PC-3 (cell line): ENCODE measurements around the gene ZC3H12A. TPM values are rescaled to one million over a fixed set of nuclear protein-coding genes. Genes with fewer than 3 reads are reported as not detected.
"Not testable (repeated sequence)": the region's sequence is repeated elsewhere in the genome, so short reads cannot be mapped to it uniquely, and the experiment has no call there.

Experiments
- ATAC-seq: fragments of 200-7000 bp; cut with Tn5 transposase; 2 replicates; pipeline ENCODE4 v1.9.1; 2020; ENCODE audit warnings: mild to moderate bottlenecking, moderate library complexity
- BruUV-seq: library from RNA; stranded (reverse); fragments of 400-500 nt; replicated peaks from 2 replicates; lab custom pipeline; 2021; lab: Mats Ljungman, UMichigan
- CTCF ChIA-PET: fragments of 300-600 bp; sonication (Branson Sonifier 250); formaldehyde crosslinking; loops from one replicate; lab custom pipeline; 2022; ENCODE audit warnings: antibody characterized with exemption; lab: Charles Lee
- POLR2A ChIA-PET: fragments of 300-600 bp; sonication (Branson Sonifier 250); formaldehyde crosslinking; loops from one replicate; lab custom pipeline; 2022; ENCODE audit warnings: antibody characterized with exemption; ENCODE audit not compliant: unreplicated experiment; lab: Charles Lee
- DNase-seq: peaks from one replicate; pipeline ENCODE4 v3.0.0-alpha.2; 2015
- H2AFZ ChIP-seq: fragments of 300-600 bp; sonication (generic); 2 replicates; pipeline ENCODE4 v1.6.0; 2016; ENCODE audit warnings: antibody characterized with exemption, low read length
- H3F3A ChIP-seq: fragments of 300-600 bp; sonication (generic); one replicate; pipeline ENCODE4 v1.6.0; 2017; ENCODE audit warnings: antibody characterized with exemption, low read length, control low read depth, mild to moderate bottlenecking; ENCODE audit not compliant: unreplicated experiment
- H3K27ac ChIP-seq: fragments of 300-600 bp; sonication (generic); 2 replicates; pipeline ENCODE4 v1.5.1; 2016; ENCODE audit warnings: mild to moderate bottlenecking, low read length
- H3K27me3 ChIP-seq: fragments of 300-600 bp; sonication (generic); 2 replicates; pipeline ENCODE4 v1.6.1; 2016; ENCODE audit warnings: low read length, mixed read lengths
- H3K36me3 ChIP-seq: fragments of 300-600 bp; sonication (generic); 2 replicates; pipeline ENCODE4 v1.6.1; 2016; ENCODE audit warnings: low read depth, mixed run types, low read length, mixed read lengths
- H3K4me1 ChIP-seq: fragments of 300-600 bp; sonication (generic); 2 replicates; pipeline ENCODE4 v1.5.1; 2016; ENCODE audit warnings: low read length; ENCODE audit not compliant: insufficient read depth
- H3K4me2 ChIP-seq: fragments of 300-600 bp; sonication (generic); 2 replicates; pipeline ENCODE4 v1.6.0; 2016; ENCODE audit warnings: low read length
- H3K4me3 ChIP-seq: fragments of 300-600 bp; sonication (generic); 2 replicates; pipeline ENCODE4 v1.5.1; 2016; ENCODE audit warnings: mild to moderate bottlenecking, low read length, mixed read lengths
- H3K79me2 ChIP-seq: fragments of 300-600 bp; sonication (generic); 2 replicates; pipeline ENCODE4 v1.6.1; 2017; ENCODE audit warnings: low read length, mixed read lengths
- H3K9ac ChIP-seq: fragments of 300-600 bp; sonication (generic); 2 replicates; pipeline ENCODE4 v1.6.0; 2016; ENCODE audit warnings: mild to moderate bottlenecking, low read length
- H3K9me2 ChIP-seq: fragments of 300-600 bp; sonication (generic); replicated peaks from 2 replicates; pipeline ENCODE4 v1.6.1; 2016; ENCODE audit warnings: mixed run types, low read length, mixed read lengths
- H3K9me3 ChIP-seq: fragments of 300-600 bp; sonication (generic); 2 replicates; pipeline ENCODE4 v1.6.1; 2016; ENCODE audit warnings: low read length, mixed read lengths
- H4K20me1 ChIP-seq: fragments of 300-600 bp; sonication (generic); 2 replicates; pipeline ENCODE4 v1.6.1; 2016; ENCODE audit warnings: low read length, mixed read lengths
- EZH2 ChIP-seq: fragments of 300-600 bp; sonication (generic); IDR thresholded peaks from one replicate; pipeline ENCODE4 v1.6.1; 2017; ENCODE audit warnings: antibody characterized with exemption, mild to moderate bottlenecking, low read length; ENCODE audit not compliant: unreplicated experiment
- EZH2phosphoT487 ChIP-seq: fragments of 300-600 bp; sonication (generic); IDR thresholded peaks from 2 replicates; pipeline ENCODE4 v1.6.1; 2018; ENCODE audit warnings: mild to moderate bottlenecking, antibody characterized with exemption, low read length, borderline replicate concordance
- intact Hi-C: fragments of 100-400 bp; cut with micrococcal nuclease; formaldehyde crosslinking; loops from 2 replicates; pipeline ENCODE4 v1.9.0; 2023
- total RNA-seq: library from RNA; depleted of rRNA; stranded (reverse); fragments of >200 nt; gene quantifications from 2 replicates; pipeline ENCODE4 v1.2.3, GENCODE V29; 2014
- TF ChIP-seq, protein P1 (sequence below): fragments of 300-600 bp; sonication (generic); conservative IDR thresholded peaks from 2 replicates; pipeline ENCODE4 v1.5.1; 2017; ENCODE audit warnings: antibody characterized with exemption, low read depth, mild to moderate bottlenecking, low read length

Gene ZC3H12A
- total RNA-seq, 1 experiment from 2014 or later: 45.3 TPM

GRCh38 chr1:37502791-37503190 lies 28.4 kb downstream of the ZC3H12A start:
- H2AFZ ChIP-seq, POLR2A ChIA-PET, H3K9me3 ChIP-seq, H3K4me3 ChIP-seq, H3K4me2 ChIP-seq, BruUV-seq, ATAC-seq, H3K79me2 ChIP-seq, DNase-seq, H3K27ac ChIP-seq, intact Hi-C loops, H3F3A ChIP-seq, H3K9me2 ChIP-seq, H4K20me1 ChIP-seq, H3K9ac ChIP-seq, H3K27me3 ChIP-seq: not testable (repeated sequence)
- H3K4me1 ChIP-seq: peaks cover 31% of the 10 kb centered on the region
- CTCF ChIA-PET: interaction anchor here (0.6 kb wide), 1 partner anchor 100 kb away, joined by 3 read pairs; no protein-coding TSS in a partner anchor
- peaks cover 38% of the 10 kb centered on the region for H3K36me3 ChIP-seq

DNA sequence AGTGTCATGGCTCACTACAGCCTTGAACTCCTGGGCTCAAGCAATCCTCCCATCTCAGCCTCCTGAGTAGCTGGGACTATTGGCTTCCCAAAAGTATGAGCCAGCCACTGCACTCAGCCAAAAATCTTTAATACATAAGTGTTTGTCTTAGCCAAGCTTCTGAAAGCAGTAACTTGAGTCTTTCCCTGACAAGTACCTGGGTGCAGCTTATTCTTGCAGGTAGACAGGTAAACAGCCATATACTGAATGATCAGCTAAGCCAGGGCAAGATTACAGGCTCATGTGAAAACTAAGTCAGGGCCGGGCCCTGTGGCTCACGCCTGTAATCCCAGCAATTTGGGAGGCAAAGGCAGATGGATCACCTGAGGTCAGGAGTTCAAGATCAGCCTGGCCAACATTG lies 32.4 kb downstream of the ZC3H12A start:
- H3K4me3 ChIP-seq: no peak overlapping the region
- no peak overlapping the region for H2AFZ ChIP-seq
- ChIA-PET CTCF (no interaction called here), POLR2A (no interaction called here)
- no peak overlapping the region for H3K9ac ChIP-seq
- H3K4me2 ChIP-seq: no peak overlapping the region
- peaks cover 36% of the 10 kb centered on the region for H3K36me3 ChIP-seq
- H3K27ac ChIP-seq: no peak overlapping the region
- H3K27me3 ChIP-seq: no peaks in the 10 kb centered on the region
- intact Hi-C loops: no loop called here
- peaks cover 14% of the 10 kb centered on the region for H3K79me2 ChIP-seq
- no peaks in the 10 kb centered on the region for H3K9me3 ChIP-seq
- no TSS peak for BruUV-seq
- DNase-seq (no peak), ATAC-seq (no peak)
- TF ChIP-seq EZH2phosphoT487 (no peak), EZH2 (no peak)
- TF ChIP-seq, protein P1, sequence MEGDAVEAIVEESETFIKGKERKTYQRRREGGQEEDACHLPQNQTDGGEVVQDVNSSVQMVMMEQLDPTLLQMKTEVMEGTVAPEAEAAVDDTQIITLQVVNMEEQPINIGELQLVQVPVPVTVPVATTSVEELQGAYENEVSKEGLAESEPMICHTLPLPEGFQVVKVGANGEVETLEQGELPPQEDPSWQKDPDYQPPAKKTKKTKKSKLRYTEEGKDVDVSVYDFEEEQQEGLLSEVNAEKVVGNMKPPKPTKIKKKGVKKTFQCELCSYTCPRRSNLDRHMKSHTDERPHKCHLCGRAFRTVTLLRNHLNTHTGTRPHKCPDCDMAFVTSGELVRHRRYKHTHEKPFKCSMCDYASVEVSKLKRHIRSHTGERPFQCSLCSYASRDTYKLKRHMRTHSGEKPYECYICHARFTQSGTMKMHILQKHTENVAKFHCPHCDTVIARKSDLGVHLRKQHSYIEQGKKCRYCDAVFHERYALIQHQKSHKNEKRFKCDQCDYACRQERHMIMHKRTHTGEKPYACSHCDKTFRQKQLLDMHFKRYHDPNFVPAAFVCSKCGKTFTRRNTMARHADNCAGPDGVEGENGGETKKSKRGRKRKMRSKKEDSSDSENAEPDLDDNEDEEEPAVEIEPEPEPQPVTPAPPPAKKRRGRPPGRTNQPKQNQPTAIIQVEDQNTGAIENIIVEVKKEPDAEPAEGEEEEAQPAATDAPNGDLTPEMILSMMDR: no peak
- peaks cover 8% of the 10 kb centered on the region for H3F3A ChIP-seq
- H3K4me1 ChIP-seq: no peaks in the 10 kb centered on the region
- no peaks in the 10 kb centered on the region for H3K9me2 ChIP-seq
- H4K20me1 ChIP-seq: 0 out of 2 replicates have a peak, but pooled peaks cover 5% of the 10 kb centered on the region

DNA sequence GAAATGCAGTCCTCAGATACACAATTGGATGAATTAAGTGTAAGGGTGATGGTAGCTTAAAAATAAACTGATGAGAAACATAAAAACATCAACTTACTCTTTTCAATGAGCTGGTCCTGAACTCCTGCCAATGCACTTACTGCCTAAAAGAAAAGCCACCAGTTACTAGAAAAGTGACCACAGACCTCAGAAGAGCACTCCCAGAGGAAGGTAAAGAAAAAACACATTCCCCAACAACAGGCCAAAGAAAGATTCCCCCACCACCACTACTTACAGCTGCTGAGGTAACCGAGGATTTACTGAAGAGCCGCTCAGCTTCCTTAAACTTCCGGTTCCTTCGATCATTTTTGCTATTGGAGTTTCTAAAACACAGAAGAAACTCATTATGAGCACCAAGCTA lies 34.8 kb downstream of the ZC3H12A start:
- Histone ChIP-seq H4K20me1 (0 out of 2 replicates have a peak, but pooled peaks cover 10% of the 10 kb centered on the region), H2AFZ (no peak overlapping the region), H3K27ac (no peak overlapping the region), H3K9ac (no peak overlapping the region), H3K9me2 (no peaks in the 10 kb centered on the region), H3K4me1 (peaks cover 12% of the 10 kb centered on the region; the same call in 1 of the 2 replicates), H3K27me3 (no peaks in the 10 kb centered on the region), H3K36me3 (peaks cover 34% of the 10 kb centered on the region), H3K4me3 (no peak overlapping the region), H3K4me2 (no peak overlapping the region), H3K79me2 (peaks cover 37% of the 10 kb centered on the region), H3K9me3 (no peaks in the 10 kb centered on the region), H3F3A (peaks cover 8% of the 10 kb centered on the region)
- TF ChIP-seq, protein P1: peak; percentile 54
- TF ChIP-seq EZH2: no peak
- peak; percentile 57 for ATAC-seq
- no TSS peak for BruUV-seq
- ChIA-PET CTCF (interaction anchor here (1.1 to 1.6 kb wide), 3 partner anchors 14 to 51 kb away, joined by 6 to 7 read pairs (median 6); no protein-coding TSS in a partner anchor), POLR2A (no interaction called here)
- DNase-seq: peak; percentile 54
- intact Hi-C loops: no loop called here
